CD4-positive, alpha-beta T cell treated with Interleukin-15 for 4 hours (primary cell): ENCODE data around the gene SCAMP5.
A peak's percentile ranks its signal among the peaks of the same experiment; 100 is the strongest.

Experiments
- DNase-seq: peaks from one replicate; pipeline ENCODE4 v3.0.0-alpha.2; 2020; ENCODE audit warnings: low spot score

Gene SCAMP5

GRCh38 chr15:75023181-75023871, 28.0 kb downstream of the SCAMP5 start, which contains the start of gene PPCDC:
Gene PPCDC, plus strand, starts transcription at chr15:75023590. Its CDS starts 4,729 bp downstream, at chr15:75028319.
- DNase-seq, result peak; percentile 95

- DNase-seq, result no peak
Measured at GRCh38 chr15:75023872-75024636, 28.7 kb downstream of the SCAMP5 start.

GRCh38 chr15:75025107-75025506, 29.7 kb downstream of the SCAMP5 start:
- DNase-seq, result no peak

DNA sequence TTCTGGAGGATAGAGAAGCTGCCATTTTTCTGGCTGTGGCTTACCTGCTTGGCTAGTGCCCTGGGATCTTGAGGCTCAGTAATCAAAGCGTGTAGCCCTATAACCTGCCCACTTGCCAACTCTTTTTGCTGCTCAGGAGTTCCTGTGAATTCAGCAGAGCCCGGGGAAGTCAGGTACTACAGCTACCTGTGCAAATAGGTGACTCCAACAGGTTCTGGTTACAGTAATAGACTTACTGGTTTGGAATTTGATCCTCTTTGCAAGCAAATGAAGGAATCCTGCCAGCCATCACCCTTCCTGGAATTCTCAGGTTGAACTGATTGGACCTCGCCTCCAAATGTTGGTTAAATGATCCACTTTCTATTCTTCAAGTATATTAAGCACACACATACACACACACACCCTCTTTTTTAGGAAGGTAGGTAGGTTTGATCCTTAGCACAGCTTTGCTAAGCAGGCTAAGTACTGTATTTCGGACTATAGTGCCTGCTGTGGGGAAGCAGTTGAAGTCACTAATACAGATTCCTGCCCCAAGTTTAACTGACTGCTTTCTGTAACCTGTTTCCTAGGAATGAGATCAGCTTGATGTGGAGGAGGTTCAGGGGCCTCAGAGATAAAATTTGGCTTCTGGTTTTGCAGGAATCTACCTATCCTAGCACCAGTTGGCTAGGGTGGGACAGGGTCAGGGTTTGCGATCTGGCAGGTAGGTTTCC, 30.3 kb downstream of the SCAMP5 start:
- no peak for DNase-seq

- no peak for DNase-seq
Measured at GRCh38 chr15:75027551-75027950, 32.2 kb downstream of the SCAMP5 start.

- DNase-seq, result no peak
Measured at GRCh38 chr15:75028991-75029377, 33.6 kb downstream of the SCAMP5 start.

- DNase-seq, result peak; percentile 87
Measured at GRCh38 chr15:75029378-75030022, 34.1 kb downstream of the SCAMP5 start.

GRCh38 chr15:75030023-75030413, 34.7 kb downstream of the SCAMP5 start:
- DNase-seq, result no peak

DNA sequence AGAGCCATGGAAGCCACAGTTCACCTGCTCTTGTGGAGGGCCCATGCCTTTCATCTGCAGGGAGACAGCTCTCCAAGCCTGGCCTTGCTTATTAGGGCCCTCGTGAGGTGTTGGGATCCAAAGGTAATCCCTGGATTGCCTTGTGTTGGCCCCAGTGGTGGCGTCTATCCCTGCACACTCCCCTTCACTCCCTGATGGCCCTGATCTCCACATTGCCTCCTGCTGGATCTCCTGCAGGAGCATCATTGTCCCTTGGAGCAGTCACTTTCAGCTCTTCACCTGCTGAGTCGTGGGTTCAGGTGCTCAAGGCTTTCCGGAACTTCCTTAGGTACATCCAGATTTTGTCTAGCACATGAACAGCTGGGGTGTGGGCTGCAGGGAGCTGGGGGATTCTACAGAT, 35.1 kb downstream of the SCAMP5 start:
- DNase-seq, result no peak

- DNase-seq, result no peak
Measured at GRCh38 chr15:75031848-75032247, 36.5 kb downstream of the SCAMP5 start.

DNA sequence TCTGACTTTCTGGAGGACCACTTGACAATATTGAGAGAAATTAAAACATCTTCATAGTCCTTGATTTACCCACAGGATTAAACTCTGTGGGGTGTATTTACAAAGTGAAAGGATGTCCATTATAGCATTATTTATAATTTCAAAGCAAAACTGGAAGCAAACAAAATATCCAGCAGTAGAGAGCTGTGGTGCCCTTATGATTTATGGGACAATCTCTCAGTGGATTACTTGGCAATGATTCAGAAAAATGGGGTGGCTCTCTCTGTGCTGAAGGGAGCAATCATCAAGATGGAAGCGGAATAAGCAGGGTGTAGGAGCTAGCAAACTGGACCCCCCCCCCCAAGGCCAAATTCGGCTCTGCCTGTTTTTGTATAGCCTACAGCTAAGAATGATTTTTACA, 37.0 kb downstream of the SCAMP5 start:
- no peak for DNase-seq

GRCh38 chr15:75033809-75034208, 38.4 kb downstream of the SCAMP5 start:
- no peak for DNase-seq

DNA sequence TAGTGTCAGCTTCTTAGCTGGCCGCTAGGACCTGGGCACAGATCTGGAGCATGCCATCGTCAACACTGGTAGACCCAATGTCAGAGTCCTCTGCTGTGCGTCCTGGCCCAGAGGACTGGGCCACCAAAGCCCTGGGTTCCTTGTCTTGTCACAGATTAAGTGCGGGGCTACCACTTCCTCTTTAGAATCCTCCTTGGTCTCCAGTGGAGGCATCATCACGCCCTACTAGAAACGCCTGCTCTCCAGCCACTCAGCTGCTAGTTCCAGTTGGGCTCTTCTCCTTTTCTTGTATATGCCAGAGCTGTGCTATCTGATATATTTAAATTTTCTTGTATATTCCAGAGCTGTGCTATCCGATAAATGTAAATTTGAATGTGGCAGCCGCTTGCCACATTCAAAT, 39.3 kb downstream of the SCAMP5 start:
- no peak for DNase-seq

DNA sequence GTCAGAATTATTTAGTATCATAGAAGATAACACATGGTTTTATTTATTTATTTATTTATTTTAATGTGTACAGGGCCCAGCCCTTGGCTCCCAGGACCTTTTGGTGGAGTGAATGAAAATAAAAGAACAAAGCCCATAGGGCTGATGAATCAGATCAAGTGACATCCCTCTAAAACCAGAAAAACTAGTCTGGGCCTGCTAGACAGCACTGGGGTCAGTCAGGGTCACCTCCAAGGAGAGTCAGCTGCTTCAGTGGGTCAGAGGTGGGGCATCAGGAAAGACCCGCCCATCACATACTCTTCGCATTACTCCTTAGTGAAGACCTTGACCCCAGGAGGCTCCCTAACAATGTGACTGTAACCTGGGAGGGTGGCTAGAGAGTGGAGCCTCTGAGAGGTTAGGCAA, 40.9 kb downstream of the SCAMP5 start:
- no peak for DNase-seq

DNA sequence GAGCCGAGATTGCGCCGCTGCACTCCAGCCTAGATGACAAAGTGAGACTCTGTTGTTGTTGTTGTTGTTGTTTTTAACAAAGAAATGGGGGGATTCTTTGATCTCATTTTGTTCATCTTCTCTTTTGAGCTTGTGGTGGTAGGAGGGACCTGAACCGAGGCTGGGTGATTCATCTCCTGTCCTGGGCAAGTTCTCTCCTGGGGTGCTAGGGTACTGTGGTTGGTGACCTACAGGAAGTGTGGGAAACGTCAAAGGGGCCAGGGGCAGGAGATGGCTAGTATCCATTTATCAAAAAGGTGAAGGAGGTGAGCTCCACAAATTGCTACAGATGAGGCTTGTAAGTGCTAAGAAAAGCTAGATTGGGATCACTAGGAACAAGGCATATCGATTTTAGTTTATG, 42.3 kb downstream of the SCAMP5 start:
- no peak for DNase-seq

DNA sequence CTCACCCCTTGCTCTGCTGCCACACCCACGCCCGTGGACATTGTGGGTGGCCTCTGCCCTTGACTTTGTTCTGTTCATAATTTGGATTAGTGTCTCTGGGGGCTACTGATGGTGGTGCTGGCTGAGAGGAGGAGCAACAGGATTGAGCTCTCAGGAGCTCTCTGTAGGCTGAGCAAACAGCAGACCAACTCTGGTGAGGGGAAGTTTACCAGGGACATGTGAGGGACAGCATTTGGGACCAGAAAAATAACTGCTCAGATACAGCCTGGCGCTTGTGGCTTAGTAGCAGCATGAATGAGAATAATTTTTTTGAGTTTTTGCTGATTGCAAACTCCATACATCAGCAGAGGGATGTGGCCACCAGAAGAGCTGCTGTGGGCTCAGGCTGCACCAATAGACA, 42.9 kb downstream of the SCAMP5 start:
- no peak for DNase-seq

DNA sequence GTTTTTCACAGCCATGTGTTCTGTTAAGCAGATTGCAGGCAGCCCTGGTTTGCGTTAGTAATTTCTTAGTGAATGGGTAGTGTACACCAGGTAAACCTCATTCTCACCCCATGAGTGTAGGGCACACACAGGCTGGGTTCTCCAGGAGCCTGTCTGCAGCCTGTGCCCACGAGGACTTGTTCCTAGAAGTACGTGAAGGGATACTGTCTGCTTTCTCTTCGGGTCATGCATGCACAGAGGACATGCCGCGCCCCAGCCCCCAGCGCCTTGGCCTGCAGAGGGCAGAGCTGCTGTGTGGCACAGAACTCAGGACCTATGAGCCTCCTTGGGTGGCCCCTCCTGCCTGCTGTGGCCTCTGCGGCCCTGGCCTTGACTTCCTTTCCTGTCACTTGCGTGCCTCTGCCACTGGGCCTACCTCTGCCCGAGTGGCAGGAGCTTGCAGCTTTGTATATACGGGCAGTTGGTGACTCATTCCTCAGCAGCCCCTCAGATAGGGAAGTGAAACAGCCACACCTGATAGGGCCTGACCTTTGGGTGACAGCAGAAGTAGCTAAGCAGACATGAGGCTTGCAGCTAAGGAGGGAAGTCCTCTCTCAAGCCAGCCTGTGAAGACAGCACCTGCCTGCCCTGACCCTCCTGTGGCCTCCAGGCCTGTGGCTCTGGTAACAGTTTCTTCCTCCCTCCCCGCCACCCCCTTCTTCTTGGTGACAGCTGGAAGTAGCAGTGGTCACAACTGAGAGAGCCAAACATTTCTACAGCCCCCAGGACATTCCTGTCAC, 47.6 kb downstream of the SCAMP5 start:
- peak; percentile 54 for DNase-seq

DNA sequence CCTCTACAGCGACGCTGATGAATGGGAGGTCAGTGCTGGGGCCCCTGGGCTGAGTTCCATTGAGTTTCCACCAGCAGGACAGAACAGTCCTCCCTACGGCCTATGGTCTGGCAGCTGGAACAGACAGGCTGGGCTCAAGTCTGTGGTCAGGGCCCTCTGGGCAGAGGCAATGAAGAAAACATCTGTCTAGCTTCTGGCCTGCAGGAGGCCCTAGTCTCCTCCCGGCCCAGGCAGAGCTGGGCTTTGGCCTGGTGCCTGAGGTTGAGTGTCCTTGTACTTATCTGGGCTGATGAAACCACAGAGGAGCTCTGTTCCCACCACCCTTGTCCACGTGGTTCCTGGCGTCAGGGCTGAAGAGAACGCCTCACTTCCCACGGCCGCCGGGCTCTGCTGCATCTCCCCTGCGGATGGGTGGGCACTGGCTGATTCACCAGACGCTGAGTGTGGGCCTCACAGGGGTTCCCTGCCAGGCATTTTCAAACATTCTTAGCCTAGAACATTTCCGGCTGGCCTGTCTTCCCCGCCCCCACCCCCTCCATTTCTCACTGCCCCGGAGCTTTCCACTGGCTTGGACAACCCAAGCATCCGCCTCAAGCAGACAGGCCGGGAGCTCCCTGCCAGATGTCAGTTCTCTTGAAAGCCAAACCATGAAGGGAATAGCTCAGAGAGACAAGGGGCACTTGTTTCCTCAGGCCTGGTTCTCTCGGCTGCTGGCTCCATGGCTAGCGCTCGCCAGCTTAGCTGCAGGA, 48.3 kb downstream of the SCAMP5 start:
- DNase-seq, result peak; percentile 20

DNA sequence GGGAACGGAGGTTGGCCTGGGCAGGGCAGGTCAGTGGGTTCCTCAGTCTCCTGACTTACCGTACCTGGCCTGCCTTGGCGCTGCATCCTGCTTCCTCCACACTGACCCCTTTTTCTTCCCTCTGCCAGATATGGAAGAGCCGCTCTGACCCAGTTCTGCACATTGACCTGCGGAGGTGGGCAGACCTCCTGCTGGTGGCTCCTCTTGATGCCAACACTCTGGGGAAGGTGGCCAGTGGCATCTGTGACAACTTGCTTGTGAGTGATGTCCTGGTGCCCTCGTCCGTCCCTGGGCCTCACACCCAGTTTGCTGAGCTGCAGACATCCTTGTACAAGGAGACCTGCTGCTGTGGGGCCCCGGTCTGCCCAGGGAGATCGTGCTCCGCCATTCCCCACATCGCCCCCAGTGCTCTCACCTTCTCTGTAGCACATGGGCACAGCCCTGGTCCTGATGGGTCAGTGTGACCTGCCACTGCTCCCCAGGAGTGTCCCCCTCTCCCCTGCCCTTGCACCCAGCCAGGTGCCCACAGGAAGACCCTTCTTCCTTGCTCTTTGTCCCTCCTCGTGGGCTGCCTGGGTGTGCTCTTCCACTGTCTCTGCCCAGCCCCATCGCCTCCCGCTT, 49.0 kb downstream of the SCAMP5 start:
- no peak for DNase-seq

- DNase-seq, result no peak
Measured at GRCh38 chr15:75045332-75046015, 50.1 kb downstream of the SCAMP5 start.
